Measurements from ENCODE around the gene CD22. TPM values are rescaled to one million over a fixed set of nuclear protein-coding genes. Genes with fewer than 3 reads are reported as not detected.
A peak's percentile ranks its signal among the peaks of the same experiment; 100 is the strongest.

CD22 gene
- total and polyA plus RNA-seq, 2 of the 13 experiments (the other 11 are each of a cell fraction or from before 2014, with no cell fraction given) = 0.71 to 1.7 TPM

DNA sequence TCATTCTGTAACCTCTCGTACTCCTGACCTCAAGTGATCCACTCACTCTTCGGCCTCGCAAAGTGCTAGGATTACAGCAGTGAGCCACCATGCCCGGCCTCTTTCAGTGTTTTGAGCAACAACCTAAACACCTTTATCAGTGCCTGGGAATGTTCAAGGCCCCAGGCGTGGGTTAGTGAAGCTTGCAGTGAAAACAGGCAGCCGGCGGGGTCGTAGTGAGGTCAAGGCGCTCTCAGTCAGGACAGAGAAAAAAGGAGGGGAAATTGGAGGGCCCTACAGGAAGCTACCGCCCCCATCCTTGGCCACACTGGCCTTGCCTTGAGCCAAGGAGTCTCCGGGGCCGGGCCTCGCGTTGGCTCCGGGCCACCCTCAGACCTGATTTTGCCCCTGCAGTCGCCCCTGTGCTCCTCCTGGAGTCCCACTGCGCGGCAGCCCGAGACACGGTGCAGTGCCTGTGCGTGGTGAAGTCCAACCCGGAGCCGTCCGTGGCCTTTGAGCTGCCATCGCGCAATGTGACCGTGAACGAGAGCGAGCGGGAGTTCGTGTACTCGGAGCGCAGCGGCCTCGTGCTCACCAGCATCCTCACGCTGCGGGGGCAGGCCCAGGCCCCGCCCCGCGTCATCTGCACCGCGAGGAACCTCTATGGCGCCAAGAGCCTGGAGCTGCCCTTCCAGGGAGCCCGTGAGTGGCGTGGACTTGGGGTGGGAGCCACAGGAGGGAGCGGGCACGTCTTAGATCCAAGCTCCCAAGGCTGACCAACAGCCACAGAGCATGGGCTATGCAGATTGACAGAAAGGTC lies 19.3 kb upstream of the CD22 start (continued):
- peak; percentile 72 for TF ChIP-seq ARID5B (CRISPR knock-in tag; IDR thresholded peaks at IDR 0.05)
- TF ChIP-seq NCOA1 (CRISPR knock-in tag; IDR thresholded peaks at IDR 0.05) = no peak
- TF ChIP-seq ZNF740 (CRISPR knock-in tag; IDR thresholded peaks at IDR 0.05) = no peak
- TF ChIP-seq ZNF329 (CRISPR knock-in tag; IDR thresholded peaks at IDR 0.05; ENCODE audit: low read depth) = no peak
- TF ChIP-seq ZNF407 (CRISPR knock-in tag; IDR thresholded peaks at IDR 0.05; ENCODE audit: not compliant biosample characterization) = no peak
- TF ChIP-seq ZSCAN9 (CRISPR knock-in tag; IDR thresholded peaks at IDR 0.05; ENCODE audit: borderline replicate concordance) = no peak
- peak; percentile 97 for TF ChIP-seq RXRA (CRISPR knock-in tag; IDR thresholded peaks at IDR 0.05)
- no peak for TF ChIP-seq ESRRA (CRISPR knock-in tag; IDR thresholded peaks at IDR 0.05; ENCODE audit: low read depth)
- TF ChIP-seq HDAC6 (IDR thresholded peaks at IDR 0.05; ENCODE audit: low read depth, low read length) = no peak

All from HepG2 (cell line).